ENCODE data around the gene MAPK8IP3.

The MAPK8IP3 gene

GRCh38 chr16:1812732-1813163 is 106.8 kb downstream of the MAPK8IP3 start:
- no peak overlapping the region for H3K9ac ChIP-seq (ENCODE audit: low read length)
- H3K4me3 ChIP-seq (ENCODE audit: insufficient read depth, low read length, poor library complexity, severe bottlenecking): no peak overlapping the region
- H4K20me1 ChIP-seq (ENCODE audit: low read depth, low read length): no peaks in the 10 kb centered on the region
- H3K36me3 ChIP-seq (ENCODE audit: low read length): no peaks in the 10 kb centered on the region
- H3K79me2 ChIP-seq (ENCODE audit: insufficient read depth, low read length): no peaks in the 10 kb centered on the region
- no peak overlapping the region for H2AFZ ChIP-seq (ENCODE audit: low read depth, low read length, severe bottlenecking)
- no peak overlapping the region for H3K4me2 ChIP-seq (ENCODE audit: low read depth, low read length, poor library complexity, severe bottlenecking)
- H3K9me3 ChIP-seq (ENCODE audit: insufficient read depth, low read length): no peaks in the 10 kb centered on the region
- no peak overlapping the region for H3K27ac ChIP-seq (ENCODE audit: low read depth, low read length)
- H3F3A ChIP-seq (ENCODE audit: insufficient read depth): no peaks in the 10 kb centered on the region
- no peaks in the 10 kb centered on the region for H3K9me2 ChIP-seq (replicated peaks; ENCODE audit: insufficient read depth, low read length)
- no peak for TF ChIP-seq EZH2phosphoT487 (conservative IDR thresholded peaks at IDR 0.05; ENCODE audit: low read length)
- no peak for TF ChIP-seq CTCF (IDR thresholded peaks at IDR 0.05; ENCODE audit: insufficient read depth, low read length, poor library complexity, severe bottlenecking)
- H3K27me3 ChIP-seq (ENCODE audit: low read length): no peaks in the 10 kb centered on the region

GRCh38 chr16:1815461-1815860 is 109.5 kb downstream of the MAPK8IP3 start:
- Histone ChIP-seq H3K4me2 (ENCODE audit: low read depth, low read length, poor library complexity, severe bottlenecking) (no peak overlapping the region), H3K27ac (ENCODE audit: low read depth, low read length) (no peak overlapping the region), H3K36me3 (ENCODE audit: low read length) (no peaks in the 10 kb centered on the region), H3K27me3 (ENCODE audit: low read length) (no peaks in the 10 kb centered on the region), H4K20me1 (ENCODE audit: low read depth, low read length) (no peaks in the 10 kb centered on the region), H3K79me2 (ENCODE audit: insufficient read depth, low read length) (no peaks in the 10 kb centered on the region), H3K9ac (ENCODE audit: low read length) (no peak overlapping the region), H3K4me3 (ENCODE audit: insufficient read depth, low read length, poor library complexity, severe bottlenecking) (no peak overlapping the region), H3F3A (ENCODE audit: insufficient read depth) (no peaks in the 10 kb centered on the region), H3K9me2 (replicated peaks; ENCODE audit: insufficient read depth, low read length) (no peaks in the 10 kb centered on the region), H3K9me3 (ENCODE audit: insufficient read depth, low read length) (no peaks in the 10 kb centered on the region), H2AFZ (ENCODE audit: low read depth, low read length, severe bottlenecking) (no peak overlapping the region)
- TF ChIP-seq EZH2phosphoT487 (conservative IDR thresholded peaks at IDR 0.05; ENCODE audit: low read length): no peak
- no peak for TF ChIP-seq CTCF (IDR thresholded peaks at IDR 0.05; ENCODE audit: insufficient read depth, low read length, poor library complexity, severe bottlenecking)

GRCh38 chr16:1816396-1817275 is 110.6 kb downstream of the MAPK8IP3 start:
- no peaks in the 10 kb centered on the region for H3K79me2 ChIP-seq (ENCODE audit: insufficient read depth, low read length)

More at GRCh38 chr16:1816396-1817275, 110.6 kb downstream of the MAPK8IP3 start:
- Histone ChIP-seq H3K9me3 (ENCODE audit: insufficient read depth, low read length) (no peaks in the 10 kb centered on the region), H3K36me3 (ENCODE audit: low read length) (no peaks in the 10 kb centered on the region), H2AFZ (ENCODE audit: low read depth, low read length, severe bottlenecking) (no peak overlapping the region), H3F3A (ENCODE audit: insufficient read depth) (no peaks in the 10 kb centered on the region), H3K4me2 (ENCODE audit: low read depth, low read length, poor library complexity, severe bottlenecking) (no peak overlapping the region), H4K20me1 (ENCODE audit: low read depth, low read length) (no peaks in the 10 kb centered on the region), H3K9ac (ENCODE audit: low read length) (no peak overlapping the region), H3K4me3 (ENCODE audit: insufficient read depth, low read length, poor library complexity, severe bottlenecking) (no peak overlapping the region), H3K9me2 (replicated peaks; ENCODE audit: insufficient read depth, low read length) (no peaks in the 10 kb centered on the region), H3K27me3 (ENCODE audit: low read length) (no peaks in the 10 kb centered on the region), H3K27ac (ENCODE audit: low read depth, low read length) (no peak overlapping the region)
- no peak for TF ChIP-seq CTCF (IDR thresholded peaks at IDR 0.05; ENCODE audit: insufficient read depth, low read length, poor library complexity, severe bottlenecking)
- no peak for TF ChIP-seq EZH2phosphoT487 (conservative IDR thresholded peaks at IDR 0.05; ENCODE audit: low read length)

Data from SU-DHL-6 (cell line).